Mammary epithelial cell (primary cell): ENCODE results near the gene DTNA.

Source experiments
- EZH2 ChIP-seq: IDR thresholded peaks from 2 replicates; pipeline ENCODE4 v1.6.1; 2012; ENCODE audit warnings: low read length, inconsistent platforms, borderline replicate concordance
- TF ChIP-seq, protein P1 (sequence below), 2 donors: IDR thresholded peaks in 1 of 2; conservative IDR thresholded peaks in 1 of 2; 2 replicates each; pipeline ENCODE4 v1.5.1; 2011 to 2012; ENCODE audit warnings: inconsistent platforms in 2 of 2, low read length in 2 of 2, mild to moderate bottlenecking in 2 of 2, control low read depth in 1 of 2, low read depth in 1 of 2; ENCODE audit not compliant: insufficient read depth in 1 of 2; ENCODE audit errors: extremely low read depth in 1 of 2

DNA sequence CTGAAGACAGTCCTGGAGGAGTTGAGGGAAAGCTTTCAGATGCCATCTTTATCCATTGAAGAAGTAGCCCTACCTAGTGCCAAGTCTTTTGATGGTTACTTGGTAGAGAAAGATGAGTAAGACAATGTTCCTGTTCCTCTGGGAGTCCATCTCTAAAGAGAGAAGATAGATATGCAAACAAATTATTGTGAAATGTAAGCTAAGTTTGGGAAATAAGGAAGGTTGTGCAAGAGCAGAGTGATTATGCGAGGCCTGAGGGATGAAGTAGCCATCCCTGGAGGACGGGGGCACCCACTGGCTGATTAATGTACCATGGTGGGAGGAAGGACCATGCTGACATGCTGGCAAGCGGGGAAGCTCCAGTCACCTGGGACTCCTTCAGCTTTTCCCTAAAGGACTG is 994 bp upstream of the DTNA start:
- TF ChIP-seq, protein P1, sequence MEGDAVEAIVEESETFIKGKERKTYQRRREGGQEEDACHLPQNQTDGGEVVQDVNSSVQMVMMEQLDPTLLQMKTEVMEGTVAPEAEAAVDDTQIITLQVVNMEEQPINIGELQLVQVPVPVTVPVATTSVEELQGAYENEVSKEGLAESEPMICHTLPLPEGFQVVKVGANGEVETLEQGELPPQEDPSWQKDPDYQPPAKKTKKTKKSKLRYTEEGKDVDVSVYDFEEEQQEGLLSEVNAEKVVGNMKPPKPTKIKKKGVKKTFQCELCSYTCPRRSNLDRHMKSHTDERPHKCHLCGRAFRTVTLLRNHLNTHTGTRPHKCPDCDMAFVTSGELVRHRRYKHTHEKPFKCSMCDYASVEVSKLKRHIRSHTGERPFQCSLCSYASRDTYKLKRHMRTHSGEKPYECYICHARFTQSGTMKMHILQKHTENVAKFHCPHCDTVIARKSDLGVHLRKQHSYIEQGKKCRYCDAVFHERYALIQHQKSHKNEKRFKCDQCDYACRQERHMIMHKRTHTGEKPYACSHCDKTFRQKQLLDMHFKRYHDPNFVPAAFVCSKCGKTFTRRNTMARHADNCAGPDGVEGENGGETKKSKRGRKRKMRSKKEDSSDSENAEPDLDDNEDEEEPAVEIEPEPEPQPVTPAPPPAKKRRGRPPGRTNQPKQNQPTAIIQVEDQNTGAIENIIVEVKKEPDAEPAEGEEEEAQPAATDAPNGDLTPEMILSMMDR (conservative IDR thresholded peaks at IDR 0.05 in 1 of 2, IDR thresholded peaks at IDR 0.05 in 1 of 2; ENCODE audit: extremely low read depth in 1 of 2, insufficient read depth in 1 of 2, low read depth in 1 of 2, low read length in 2 of 2): no peak
- TF ChIP-seq EZH2: no peak
